GM12892 (cell line): Measurements from ENCODE around the gene FOXP2.

ENCODE experiments used
- POLR2A ChIP-seq: IDR thresholded peaks from 2 replicates; pipeline ENCODE4 v1.6.1; 2011; ENCODE audit warnings: low read depth, low read length, control low read depth
- POLR2AphosphoS5 ChIP-seq: IDR thresholded peaks from 2 replicates; pipeline ENCODE4 v1.6.1; 2011; ENCODE audit warnings: low read depth, low read length, control low read depth
- TAF1 ChIP-seq: IDR thresholded peaks from 2 replicates; pipeline ENCODE4 v1.6.1; 2011; ENCODE audit warnings: low read depth, mild to moderate bottlenecking, control low read depth, low read length, borderline replicate concordance

GRCh38 chr7:114687238-114687637, 272.6 kb downstream of the FOXP2 start:
- TF ChIP-seq POLR2A: no peak
- no peak for TF ChIP-seq POLR2AphosphoS5
- no peak for TF ChIP-seq TAF1
